NCI-H774 (cell line): ENCODE measurements around the gene SKI.

Experiments
- DNase-seq: peaks from one replicate; lab custom pipeline; 2025; lab: John Stamatoyannopoulos, UW

The SKI gene

DNA sequence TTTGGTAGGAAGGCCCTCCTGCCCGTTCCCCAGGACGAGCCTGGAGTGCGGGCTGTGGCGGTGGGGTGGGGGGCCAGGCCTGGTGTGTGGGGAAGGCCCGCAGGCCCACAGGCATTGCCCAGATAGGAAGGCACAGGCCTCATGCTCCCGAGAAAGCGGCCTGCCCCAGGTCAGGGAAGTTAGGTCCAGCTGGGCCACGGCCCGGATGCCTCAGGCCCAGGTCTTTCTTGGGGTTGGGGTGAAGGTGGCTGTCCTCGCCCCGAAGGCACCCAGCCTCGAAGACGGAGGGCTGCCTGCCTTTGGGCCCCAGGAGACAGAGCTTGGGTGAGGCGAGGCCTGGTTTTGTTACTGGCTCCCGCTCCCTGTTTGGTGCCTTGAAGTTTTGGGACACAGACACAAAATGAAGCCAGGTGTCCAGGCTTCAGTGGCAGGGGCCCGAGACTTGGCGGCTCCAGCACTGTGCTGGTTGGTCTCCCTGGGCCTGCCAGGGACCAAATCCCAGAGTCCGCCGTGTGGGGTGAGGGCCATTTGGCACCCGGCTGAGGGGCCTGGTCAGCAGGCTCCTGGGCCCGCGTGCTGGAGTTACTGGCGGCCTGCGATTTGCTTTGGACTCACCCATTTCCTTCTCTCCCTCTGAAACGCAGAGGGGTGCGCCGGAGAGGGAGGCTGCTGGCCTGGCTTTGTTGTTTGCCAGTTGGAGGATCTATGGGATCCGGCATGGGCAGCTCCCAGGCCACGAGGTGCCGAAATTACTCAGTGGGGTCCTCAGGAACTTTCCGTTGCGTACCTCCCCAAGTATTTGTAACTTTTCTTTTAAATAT is 2.0 kb downstream of the SKI start:
- no peak for DNase-seq

DNA sequence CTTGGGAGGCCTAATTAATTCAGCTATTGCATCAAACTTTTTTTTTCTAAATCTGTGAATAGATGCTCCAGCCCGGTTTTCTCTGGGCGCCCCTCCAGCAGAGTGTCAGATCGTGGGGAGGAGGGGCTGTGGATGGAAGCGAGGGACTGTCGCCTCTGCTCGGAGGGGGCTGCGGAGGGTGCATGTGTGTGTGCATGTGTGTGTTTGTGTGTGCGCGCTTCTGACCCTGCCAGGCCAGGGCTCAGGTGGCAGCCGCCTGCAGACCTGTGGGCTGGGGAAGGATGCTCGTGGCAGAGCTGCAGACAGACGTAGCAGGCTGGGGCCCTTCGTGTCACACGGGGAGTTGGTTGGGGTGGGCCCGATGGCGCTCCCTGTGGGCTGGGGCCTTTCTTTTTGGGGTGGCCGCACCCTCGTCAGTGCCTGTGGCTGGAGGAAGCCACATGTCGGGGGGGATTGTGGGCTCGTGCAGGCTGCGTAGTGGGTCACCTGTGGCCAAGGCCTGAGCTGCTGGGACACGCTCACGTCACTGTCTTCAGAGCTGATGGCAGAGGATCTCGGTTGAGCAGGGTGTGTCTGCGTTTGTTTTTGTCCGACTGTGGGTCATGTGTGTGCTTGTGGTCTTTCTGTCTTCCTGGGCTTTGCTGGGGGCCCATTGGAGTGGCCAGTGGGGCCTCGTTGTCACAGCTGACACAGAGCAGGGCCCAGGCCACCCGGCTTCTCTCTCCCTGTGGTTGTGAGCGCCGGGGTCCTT is 2.8 kb downstream of the SKI start:
- no peak for DNase-seq

- DNase-seq, result no peak
Measured at GRCh38 chr1:2231532-2232254, 3.6 kb downstream of the SKI start.

DNA sequence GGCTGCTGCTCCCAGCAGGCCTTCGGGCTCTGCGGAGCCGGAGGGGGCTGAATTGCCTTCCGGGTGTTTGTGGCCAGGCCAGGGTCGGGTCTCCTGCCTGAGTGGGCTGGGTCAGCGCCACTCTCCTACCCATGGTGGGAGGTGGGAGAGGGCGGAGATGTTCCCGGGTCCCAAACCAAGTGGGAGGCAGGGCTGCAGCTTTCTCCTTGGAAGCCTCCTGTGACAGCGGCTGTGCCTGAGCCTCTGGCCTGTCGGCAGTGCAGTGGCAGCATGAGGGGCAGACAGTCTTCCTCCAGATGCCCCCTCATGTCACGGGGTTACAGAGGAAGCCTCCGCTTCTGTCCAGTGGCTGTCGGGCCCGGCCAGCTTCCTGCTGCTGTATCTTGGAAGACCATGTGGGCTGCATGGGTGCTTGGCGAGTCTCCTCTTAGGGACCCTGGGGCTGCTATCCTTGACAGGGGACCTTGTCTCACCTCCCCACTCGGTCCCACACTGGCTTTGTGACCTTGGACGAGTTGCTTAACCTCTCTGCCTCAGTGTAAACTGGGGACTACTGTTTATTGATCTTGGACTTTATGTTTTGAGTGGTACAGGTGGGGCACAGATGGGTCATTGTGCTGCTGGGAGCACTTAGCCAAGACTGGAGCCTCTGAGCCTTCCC is 4.3 kb downstream of the SKI start:
- no peak for DNase-seq

DNA sequence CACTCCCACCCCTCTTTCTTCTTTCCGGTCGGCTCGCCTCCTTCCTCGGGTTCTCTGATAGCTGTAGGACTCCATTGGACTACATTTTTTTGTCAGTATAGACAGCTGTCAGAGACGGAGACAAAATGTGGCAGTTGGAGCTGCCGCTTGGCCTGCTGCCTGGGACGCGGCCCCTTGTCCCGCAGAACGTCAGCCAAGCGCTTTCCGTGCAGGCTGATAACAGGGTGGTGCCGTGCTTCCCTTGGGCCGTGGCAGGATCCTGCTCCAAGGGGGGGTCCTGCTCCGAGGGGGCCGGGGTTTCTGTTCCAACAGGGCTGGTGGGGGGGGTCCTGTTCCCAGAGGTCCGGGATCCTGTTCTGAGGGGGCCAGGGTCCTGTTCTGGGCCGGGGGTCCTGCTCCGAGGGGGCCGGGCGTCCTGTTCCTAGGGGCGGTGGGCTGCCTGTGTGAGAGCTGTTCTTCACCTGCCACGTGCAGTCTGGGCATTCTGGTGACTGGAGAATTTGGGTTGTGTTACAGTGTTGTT is 4.9 kb downstream of the SKI start:
- DNase-seq, result no peak

- no peak for DNase-seq
Measured at GRCh38 chr1:2233468-2233867, 5.3 kb downstream of the SKI start.

GRCh38 chr1:2233997-2234761 is 6.1 kb downstream of the SKI start:
- no peak for DNase-seq

DNA sequence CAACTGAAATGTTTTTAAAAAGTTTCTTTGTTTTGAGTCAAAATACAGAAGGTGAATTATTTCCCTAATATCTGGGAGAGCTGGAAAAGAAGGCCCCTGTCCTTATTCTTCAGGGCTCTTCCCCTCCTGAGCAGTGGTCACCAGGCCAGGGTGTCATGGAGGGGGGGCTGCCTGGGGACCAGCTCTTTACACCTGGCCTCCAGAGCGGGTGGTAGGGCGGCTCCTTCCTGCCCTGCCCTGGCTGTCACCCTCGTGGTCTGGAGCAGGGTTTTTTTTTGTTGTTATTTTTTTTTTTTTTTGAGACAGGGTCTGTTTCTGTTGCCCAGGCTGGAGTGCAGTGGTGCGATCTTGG is 6.6 kb downstream of the SKI start:
- DNase-seq, result no peak

DNA sequence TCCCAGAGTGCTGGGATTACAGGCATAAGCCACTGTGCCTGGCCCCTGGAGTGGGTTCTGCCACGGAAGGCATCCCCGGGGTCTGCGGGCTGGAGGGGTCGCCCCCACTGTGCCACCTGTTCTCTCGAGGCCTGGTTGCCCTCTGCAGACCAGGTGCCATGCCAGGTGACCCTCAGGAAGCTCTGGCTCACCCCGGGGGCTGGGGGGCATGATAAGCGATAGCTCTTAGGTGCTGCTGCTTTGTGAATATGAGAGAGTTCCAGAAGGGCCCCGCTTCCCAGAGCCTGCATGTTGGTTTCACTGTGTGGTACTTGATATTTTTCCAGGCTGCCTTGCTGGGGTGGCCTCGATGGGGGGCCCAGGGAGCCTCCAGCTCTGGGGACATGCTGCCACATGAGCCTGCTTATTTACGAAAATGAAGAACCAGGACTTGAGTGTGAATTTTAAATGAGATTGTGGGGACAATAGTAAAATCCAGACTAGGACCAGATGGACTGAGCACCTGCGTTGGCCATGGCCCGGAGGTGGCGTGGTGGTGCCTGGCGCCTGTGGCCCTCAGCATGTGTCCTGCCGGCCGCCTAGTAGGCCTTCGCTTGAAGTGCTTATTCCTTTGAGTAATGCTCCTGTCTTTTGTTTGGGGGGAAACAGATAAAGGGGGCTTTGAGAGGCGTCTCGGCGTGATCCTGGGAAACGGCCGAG is 7.3 kb downstream of the SKI start:
- no peak for DNase-seq

GRCh38 chr1:2236695-2237677 is 8.9 kb downstream of the SKI start:
- DNase-seq, result no peak

GRCh38 chr1:2237773-2238172 is 9.7 kb downstream of the SKI start:
- no peak for DNase-seq

DNA sequence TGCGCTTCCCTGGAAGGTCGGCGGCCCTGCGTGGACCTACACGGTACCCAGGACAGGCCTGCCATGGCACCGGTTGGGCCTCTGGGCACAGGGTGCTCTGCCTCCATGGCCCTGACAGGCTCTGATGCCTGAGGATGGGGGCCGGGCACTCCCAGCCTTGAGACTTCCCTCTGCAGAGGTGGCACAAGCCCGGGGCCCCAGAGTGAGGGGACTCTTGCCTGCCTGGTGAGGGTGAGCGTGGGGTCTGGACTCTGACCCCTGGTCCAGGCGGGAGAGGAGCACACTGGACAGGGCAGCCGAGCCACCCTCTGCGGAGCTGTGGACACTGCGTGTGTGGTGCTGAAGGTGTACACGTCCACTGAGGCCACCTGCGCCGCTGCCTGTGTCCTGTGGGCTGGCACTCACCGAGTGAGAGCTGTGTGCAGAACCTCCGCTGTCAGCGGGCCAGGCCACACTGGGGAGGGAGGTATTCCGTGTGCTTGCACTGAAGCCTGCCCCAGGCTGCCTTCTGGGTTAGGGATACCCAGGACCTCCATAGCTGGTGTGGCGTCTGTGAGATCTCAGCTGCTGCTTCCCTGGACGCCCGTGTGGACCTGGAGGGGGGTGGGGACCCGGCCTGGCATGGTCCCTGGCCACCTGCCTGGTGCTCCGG is 10.4 kb downstream of the SKI start:
- DNase-seq, result no peak

GRCh38 chr1:2239013-2239370 is 10.9 kb downstream of the SKI start:
- no peak for DNase-seq

DNA sequence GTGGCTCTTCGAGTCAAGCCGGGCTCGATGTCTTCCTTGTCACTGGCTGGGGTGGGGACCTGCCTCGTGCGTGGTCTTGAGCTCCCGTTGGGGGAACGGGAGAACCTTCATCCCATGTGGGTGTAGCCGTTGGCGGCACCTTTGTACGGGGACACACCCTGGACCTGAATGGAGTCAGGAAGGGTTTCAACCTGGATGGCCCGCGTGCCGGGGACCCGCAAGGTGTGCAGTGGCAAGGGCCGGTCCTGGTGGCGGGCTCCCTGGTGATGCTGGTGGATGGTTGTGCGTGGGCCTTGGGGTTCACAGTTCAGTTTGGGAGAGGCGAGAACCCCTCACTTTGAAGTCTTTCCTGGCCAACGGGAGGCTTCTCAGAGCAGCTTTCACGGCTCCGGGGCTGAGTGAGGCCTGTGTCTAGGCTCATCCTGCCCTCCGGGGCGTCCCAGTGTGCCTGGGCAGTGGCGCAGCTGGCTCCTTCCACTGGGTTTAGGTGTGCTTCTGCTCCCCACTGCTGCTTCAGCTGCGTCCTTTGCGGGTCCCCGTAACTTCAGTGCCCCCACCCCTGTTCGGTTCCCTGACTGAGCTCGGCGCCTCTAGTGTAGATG is 11.4 kb downstream of the SKI start:
- DNase-seq, result no peak

GRCh38 chr1:2240270-2241156 is 12.4 kb downstream of the SKI start:
- no peak for DNase-seq

- DNase-seq, result no peak
Measured at GRCh38 chr1:2241820-2242219, 13.7 kb downstream of the SKI start.
